Type B pancreatic cell (in vitro differentiated cells): Measurements from ENCODE around the gene LSM14A. TPM values are rescaled to one million over a fixed set of nuclear protein-coding genes. Genes with fewer than 3 reads are reported as not detected.

Experiments
- DNase-seq: peaks from one replicate; pipeline ENCODE4 v3.0.0; 2021; ENCODE audit warnings: mixed read lengths; ENCODE audit not compliant: unreplicated experiment; ENCODE audit errors: extremely low spot score
- H3K27ac Mint-ChIP-seq: 2 replicates; pipeline ENCODE4 v1.8.0; 2021; ENCODE audit warnings: mild to moderate bottlenecking, mixed read lengths
- H3K27me3 Mint-ChIP-seq: 2 replicates; pipeline ENCODE4 v1.8.0; 2021; ENCODE audit warnings: mixed read lengths
- H3K36me3 Mint-ChIP-seq: 2 replicates; pipeline ENCODE4 v1.8.0; 2021; ENCODE audit warnings: mixed read lengths
- H3K4me1 Mint-ChIP-seq: one replicate; pipeline ENCODE4 v1.8.0; 2021; ENCODE audit warnings: mixed read lengths; ENCODE audit not compliant: unreplicated experiment
- H3K4me3 Mint-ChIP-seq: 2 replicates; pipeline ENCODE4 v1.8.0; 2021; ENCODE audit warnings: mild to moderate bottlenecking, mixed read lengths
- H3K9me3 Mint-ChIP-seq: 2 replicates; pipeline ENCODE4 v1.8.0; 2021; ENCODE audit warnings: mixed read lengths
- CTCF ChIP-seq: fragments of 200-600 bp; sonication (generic); conservative IDR thresholded peaks from 2 replicates; pipeline ENCODE4 v1.5.0; 2021; ENCODE audit warnings: antibody characterized with exemption, mild to moderate bottlenecking
- total RNA-seq: library from RNA; stranded (reverse); gene quantifications from 2 replicates; pipeline ENCODE4 v1.2.1, GENCODE V29; 2021; ENCODE audit warnings: low replicate concordance

LSM14A gene
- total RNA-seq, 1 donor from 2014 or later = 112 TPM

- peaks cover 10% of the 10 kb centered on the region for H3K4me1 Mint-ChIP-seq
- H3K4me3 Mint-ChIP-seq = no peak overlapping the region
- H3K9me3 Mint-ChIP-seq = no peaks in the 10 kb centered on the region
- no peak for DNase-seq
- no peaks in the 10 kb centered on the region for H3K27me3 Mint-ChIP-seq
- H3K36me3 Mint-ChIP-seq = peaks cover 7% of the 10 kb centered on the region
- no peak for TF ChIP-seq CTCF
- no peak overlapping the region for H3K27ac Mint-ChIP-seq
Measured at GRCh38 chr19:34275705-34276104, 103.4 kb downstream of the LSM14A start.

GRCh38 chr19:34276614-34277013 is 104.3 kb downstream of the LSM14A start:
- peak overlapping the region; percentile 3 for H3K27ac Mint-ChIP-seq

GRCh38 chr19:34277244-34277643 is 104.9 kb downstream of the LSM14A start:
- TF ChIP-seq CTCF = no peak
- H3K27ac Mint-ChIP-seq = peak overlapping the region; percentile 3
- H3K4me3 Mint-ChIP-seq = no peak overlapping the region
- H3K27me3 Mint-ChIP-seq = no peaks in the 10 kb centered on the region
- DNase-seq = no peak
- peaks cover 9% of the 10 kb centered on the region for H3K4me1 Mint-ChIP-seq
- H3K9me3 Mint-ChIP-seq = no peaks in the 10 kb centered on the region
- peaks cover 5% of the 10 kb centered on the region for H3K36me3 Mint-ChIP-seq

More at GRCh38 chr19:34276614-34277013, 104.3 kb downstream of the LSM14A start:
- no peak for DNase-seq
- H3K4me3 Mint-ChIP-seq = no peak overlapping the region
- H3K36me3 Mint-ChIP-seq = peaks cover 5% of the 10 kb centered on the region
- no peaks in the 10 kb centered on the region for H3K9me3 Mint-ChIP-seq
- no peak for TF ChIP-seq CTCF
- H3K27me3 Mint-ChIP-seq = no peaks in the 10 kb centered on the region
- H3K4me1 Mint-ChIP-seq = peaks cover 9% of the 10 kb centered on the region

- no peak for DNase-seq
- Mint-ChIP-seq H3K4me1 (peaks cover 15% of the 10 kb centered on the region), H3K27ac (no peak overlapping the region), H3K9me3 (no peaks in the 10 kb centered on the region), H3K36me3 (peaks cover 11% of the 10 kb centered on the region), H3K4me3 (no peak overlapping the region), H3K27me3 (no peaks in the 10 kb centered on the region)
- no peak for TF ChIP-seq CTCF
Measured at GRCh38 chr19:34278783-34279182, 106.5 kb downstream of the LSM14A start.

Other genes with a start within 250 kb of the LSM14A start
- gene GARRE1, start 82.0 kb downstream of the LSM14A start, total RNA-seq = 22.5 and 22.8 TPM in 2 replicates
- gene GPI, start 192.7 kb downstream of the LSM14A start, total RNA-seq = 241 and 297 TPM in 2 replicates
- gene PDCD2L, start 231.9 kb downstream of the LSM14A start, total RNA-seq = 10.1 and 13.3 TPM in 2 replicates